ENCODE data around the gene NME7.
A peak's percentile ranks its signal among the peaks of the same experiment; 100 is the strongest.
"Not testable (repeated sequence)": the region's sequence is repeated elsewhere in the genome, so short reads cannot be mapped to it uniquely, and the experiment has no call there.

The NME7 gene

GRCh38 chr1:169149555-169150286 lies 217.9 kb downstream of the NME7 start:
- DNase-seq = no peak

GRCh38 chr1:169148472-169149252 lies 218.9 kb downstream of the NME7 start:
- peak; percentile 24 for DNase-seq

GRCh38 chr1:169146576-169147214 lies 220.9 kb downstream of the NME7 start:
- no peak for DNase-seq

- no peak for DNase-seq
These were observed 222.5 kb downstream of the NME7 start for GRCh38 chr1:169144941-169145626.

- DNase-seq = no peak
These were observed 223.6 kb downstream of the NME7 start for GRCh38 chr1:169143984-169144383.

GRCh38 chr1:169143346-169143745 lies 224.3 kb downstream of the NME7 start:
- no peak for DNase-seq

- DNase-seq = no peak
These were observed 225.5 kb downstream of the NME7 start for GRCh38 chr1:169142129-169142528.

- no peak for DNase-seq
These were observed 226.2 kb downstream of the NME7 start for GRCh38 chr1:169141356-169141755.

- no peak for DNase-seq
These were observed 228.5 kb downstream of the NME7 start for GRCh38 chr1:169138866-169139670.

- DNase-seq = no peak
These were observed 230.2 kb downstream of the NME7 start for GRCh38 chr1:169137357-169137756.

GRCh38 chr1:169133801-169134502 lies 233.6 kb downstream of the NME7 start:
- no peak for DNase-seq

- no peak for DNase-seq
These were observed 234.4 kb downstream of the NME7 start for GRCh38 chr1:169133228-169133576.

GRCh38 chr1:169132512-169133227 lies 234.9 kb downstream of the NME7 start:
- DNase-seq = no peak

GRCh38 chr1:169130683-169131082 lies 236.9 kb downstream of the NME7 start:
- no peak for DNase-seq

GRCh38 chr1:169129109-169129784 lies 238.3 kb downstream of the NME7 start:
- no peak for DNase-seq

GRCh38 chr1:169128562-169128961 lies 239.0 kb downstream of the NME7 start:
- no peak for DNase-seq

- no peak for DNase-seq
These were observed 240.3 kb downstream of the NME7 start for GRCh38 chr1:169127305-169127704.

- DNase-seq = no peak
These were observed 241.3 kb downstream of the NME7 start for GRCh38 chr1:169126335-169126734.

GRCh38 chr1:169125597-169125996 lies 242.0 kb downstream of the NME7 start:
- DNase-seq = not testable (repeated sequence)

GRCh38 chr1:169124459-169124858 lies 243.1 kb downstream of the NME7 start:
- DNase-seq = no peak

GRCh38 chr1:169122976-169123375 lies 244.6 kb downstream of the NME7 start:
- no peak for DNase-seq

Data from hematopoietic multipotent progenitor cell treated with erythropoietin and hydrocortisone succinate and interleukin-3 and kit ligand, for 6 days (in vitro differentiated cells).